ENCODE measurements around the gene MMP23B. TPM values are rescaled to one million over a fixed set of nuclear protein-coding genes. Genes with fewer than 3 reads are reported as not detected.
A peak's percentile ranks its signal among the peaks of the same experiment; 100 is the strongest.

MMP23B gene
- total RNA-seq, 4 donors from 2014 or later: 1.8 to 5.9 (median 4.1) TPM

DNA sequence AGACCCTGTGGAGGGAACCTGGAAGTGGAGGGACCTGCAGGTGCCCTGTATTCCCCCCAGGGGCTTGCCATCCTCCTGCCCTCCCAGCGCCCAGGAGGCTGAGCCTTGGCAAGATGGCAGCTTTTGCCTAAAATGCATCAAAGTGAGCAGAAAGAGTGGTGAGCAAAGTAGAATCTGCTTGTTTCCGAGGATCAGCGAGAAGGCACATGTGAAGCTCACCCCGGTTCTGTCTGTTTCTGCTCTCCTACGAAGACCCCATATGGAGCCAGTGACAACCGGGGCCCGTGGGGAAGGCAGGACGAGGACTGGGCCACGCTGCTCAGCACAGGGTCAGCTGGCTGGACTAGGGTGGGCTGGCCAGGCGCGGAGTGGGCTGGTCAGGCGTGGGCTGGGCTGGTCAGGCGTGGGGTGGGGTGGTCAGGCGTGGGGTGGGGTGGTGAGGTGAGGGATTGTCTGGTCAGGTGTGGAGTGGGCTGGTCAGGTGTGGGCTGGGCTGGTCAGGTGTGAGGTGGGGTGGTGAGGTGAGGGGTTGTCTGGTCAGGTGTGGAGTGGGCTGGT is 26.9 kb upstream of the MMP23B start:
- Histone ChIP-seq H3K9me3 (no peaks in the 10 kb centered on the region), H3K27ac (no peak overlapping the region), H3K27me3 (peaks cover 0 to 6% of the 10 kb centered on the region in 2 donors), H3K36me3 (no peaks in the 10 kb centered on the region), H3K4me3 (no peak overlapping the region), H3K4me1 (peaks cover 0 to 8% (median 2%) of the 10 kb centered on the region in 4 donors)
- DNase-seq: no peak
- TF ChIP-seq POLR2A (IDR thresholded peaks at IDR 0.05): no peak
- TF ChIP-seq CTCF (IDR thresholded peaks at IDR 0.05): no peak

DNA sequence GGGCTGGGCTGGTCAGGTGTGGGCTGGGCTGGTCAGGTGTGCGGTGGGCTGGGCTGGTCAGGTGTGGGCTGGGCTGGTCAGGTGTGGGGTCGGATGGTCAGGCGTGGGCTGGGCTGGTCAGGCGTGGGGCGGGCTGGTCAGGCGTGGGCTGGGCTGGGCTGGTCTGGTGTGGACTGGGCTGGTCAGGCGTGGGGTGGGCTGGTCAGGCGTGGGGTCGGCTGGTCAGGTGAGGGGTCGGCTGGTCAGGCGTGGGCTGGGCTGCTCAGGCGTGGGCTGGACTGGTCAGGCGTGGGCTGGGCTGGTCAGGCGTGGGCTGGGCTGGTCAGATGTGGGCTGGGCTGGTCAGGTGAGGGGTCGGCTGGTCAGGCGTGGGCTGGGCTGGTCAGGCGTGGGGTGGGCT is 26.2 kb upstream of the MMP23B start:
- Histone ChIP-seq H3K27ac (no peak overlapping the region), H3K9me3 (no peaks in the 10 kb centered on the region), H3K36me3 (no peaks in the 10 kb centered on the region), H3K4me3 (no peak overlapping the region), H3K27me3 (no peaks in the 10 kb centered on the region), H3K4me1 (peaks cover 0 to 2% (median 0%) of the 10 kb centered on the region in 4 donors)
- no peak for DNase-seq
- no peak for TF ChIP-seq CTCF (IDR thresholded peaks at IDR 0.05)
- no peak for TF ChIP-seq POLR2A (IDR thresholded peaks at IDR 0.05)

DNA sequence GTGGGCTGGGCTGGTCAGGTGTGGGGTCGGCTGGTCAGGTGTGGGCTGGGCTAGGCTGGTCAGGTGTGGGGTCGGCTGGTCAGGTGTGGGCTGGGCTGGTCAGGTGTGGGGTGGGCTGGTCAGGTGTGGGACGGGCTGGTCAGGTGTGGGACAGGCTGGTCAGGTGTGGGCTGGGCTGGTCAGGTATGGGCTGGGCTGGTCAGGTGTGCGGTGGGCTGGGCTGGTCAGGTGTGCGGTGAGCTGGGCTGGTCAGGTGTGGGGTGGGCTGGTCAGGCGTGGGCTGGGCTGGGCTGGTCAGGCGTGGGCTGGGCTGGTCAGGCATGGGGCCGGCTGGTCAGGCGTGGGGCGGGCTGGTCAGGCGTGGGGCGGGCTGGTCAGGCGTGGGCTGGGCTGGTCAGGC is 25.7 kb upstream of the MMP23B start:
- Histone ChIP-seq H3K4me3 (no peak overlapping the region), H3K27me3 (no peaks in the 10 kb centered on the region), H3K9me3 (no peaks in the 10 kb centered on the region), H3K36me3 (no peaks in the 10 kb centered on the region), H3K27ac (no peak overlapping the region), H3K4me1 (no peaks in the 10 kb centered on the region)
- TF ChIP-seq POLR2A (IDR thresholded peaks at IDR 0.05): no peak
- TF ChIP-seq CTCF (IDR thresholded peaks at IDR 0.05): no peak
- no peak for DNase-seq

GRCh38 chr1:1609822-1610485 is 22.0 kb upstream of the MMP23B start:
- no peak for TF ChIP-seq CTCF (IDR thresholded peaks at IDR 0.05)
- TF ChIP-seq POLR2A (IDR thresholded peaks at IDR 0.05): no peak
- H3K4me1 ChIP-seq: peaks cover 0 to 15% (median 5%) of the 10 kb centered on the region in 4 donors
- no peak overlapping the region for H3K27ac ChIP-seq
- no peaks in the 10 kb centered on the region for H3K27me3 ChIP-seq
- H3K4me3 ChIP-seq: no peak overlapping the region
- no peaks in the 10 kb centered on the region for H3K36me3 ChIP-seq
- H3K9me3 ChIP-seq: no peaks in the 10 kb centered on the region
- no peak for DNase-seq

GRCh38 chr1:1610796-1611195 is 21.2 kb upstream of the MMP23B start:
- DNase-seq: no peak
- Histone ChIP-seq H3K4me1 (peaks cover 0 to 15% (median 5%) of the 10 kb centered on the region in 4 donors), H3K27me3 (no peaks in the 10 kb centered on the region), H3K9me3 (no peaks in the 10 kb centered on the region), H3K4me3 (no peak overlapping the region), H3K27ac (peak overlapping the region in 1 of 4 donors; percentile 5), H3K36me3 (no peaks in the 10 kb centered on the region)
- TF ChIP-seq CTCF (IDR thresholded peaks at IDR 0.05) (no peak), POLR2A (IDR thresholded peaks at IDR 0.05) (no peak)

All from Peyer's patch (tissue), 4 donors.